ENCODE data around the gene RAB27B.
A peak's percentile ranks its signal among the peaks of the same experiment; 100 is the strongest.

The RAB27B gene

GRCh38 chr18:54794823-54795222 lies 33.5 kb upstream of the RAB27B start:
- peak; percentile 25; the same call in 1 of the 2 replicates for TF ChIP-seq ISL1 (CRISPR knock-in tag; IDR thresholded peaks at IDR 0.05)
- no peak for TF ChIP-seq ZFP3 (CRISPR knock-in tag; IDR thresholded peaks at IDR 0.05)
- peak; percentile 81 for ATAC-seq

- TF ChIP-seq ZFP30 (CRISPR knock-in tag; IDR thresholded peaks at IDR 0.05) (no peak), OSR1 (CRISPR knock-in tag; IDR thresholded peaks at IDR 0.05) (no peak), ARNTL (CRISPR knock-in tag; IDR thresholded peaks at IDR 0.05; ENCODE audit: borderline replicate concordance, low read depth) (no peak), TOX (CRISPR knock-in tag; IDR thresholded peaks at IDR 0.05; ENCODE audit: borderline replicate concordance) (no peak), TCF4 (CRISPR knock-in tag; IDR thresholded peaks at IDR 0.05; ENCODE audit: borderline replicate concordance) (no peak), CREB5 (CRISPR knock-in tag; IDR thresholded peaks at IDR 0.05; ENCODE audit: low read depth) (no peak), ZNF70 (CRISPR knock-in tag; IDR thresholded peaks at IDR 0.05) (no peak), TSHZ2 (CRISPR knock-in tag; IDR thresholded peaks at IDR 0.05) (no peak), GLIS3 (CRISPR knock-in tag; IDR thresholded peaks at IDR 0.05) (no peak), ZC3H10 (CRISPR knock-in tag; IDR thresholded peaks at IDR 0.05) (no peak), ZNF565 (CRISPR knock-in tag; conservative IDR thresholded peaks at IDR 0.05; ENCODE audit: low read depth) (no peak), CSDC2 (CRISPR knock-in tag; IDR thresholded peaks at IDR 0.05) (no peak), POU6F1 (CRISPR knock-in tag; IDR thresholded peaks at IDR 0.05; ENCODE audit: borderline replicate concordance, low read depth) (no peak), ZNF8 (CRISPR knock-in tag; IDR thresholded peaks at IDR 0.05) (no peak), ISL1 (CRISPR knock-in tag; IDR thresholded peaks at IDR 0.05) (no peak), SNAI2 (CRISPR knock-in tag; IDR thresholded peaks at IDR 0.05) (no peak), BACH2 (CRISPR knock-in tag; IDR thresholded peaks at IDR 0.05; ENCODE audit: borderline replicate concordance) (no peak), PATZ1 (CRISPR knock-in tag; IDR thresholded peaks at IDR 0.05; ENCODE audit: borderline replicate concordance) (no peak), PPARA (CRISPR knock-in tag; IDR thresholded peaks at IDR 0.05; ENCODE audit: borderline replicate concordance) (no peak)
Measured at GRCh38 chr18:54798186-54798585, 30.1 kb upstream of the RAB27B start.

GRCh38 chr18:54801374-54801773 lies 26.9 kb upstream of the RAB27B start:
- no peak for ATAC-seq
- TF ChIP-seq BACH2 (CRISPR knock-in tag; IDR thresholded peaks at IDR 0.05; ENCODE audit: borderline replicate concordance) = no peak
- no peak for TF ChIP-seq ZC3H10 (CRISPR knock-in tag; IDR thresholded peaks at IDR 0.05)
- TF ChIP-seq TCF4 (CRISPR knock-in tag; IDR thresholded peaks at IDR 0.05; ENCODE audit: borderline replicate concordance) = no peak

More at GRCh38 chr18:54798186-54798585, 30.1 kb upstream of the RAB27B start:
- no peak for ATAC-seq

GRCh38 chr18:54802178-54802577 lies 26.1 kb upstream of the RAB27B start:
- TF ChIP-seq POU6F1 (CRISPR knock-in tag; IDR thresholded peaks at IDR 0.05; ENCODE audit: borderline replicate concordance, low read depth) = no peak
- ATAC-seq = no peak

All from SK-N-SH treated with all-trans-retinoic acid at 6 μM for 48 hours (cell line).